H1 (cell line): ENCODE results near the gene GNG7. TPM values are rescaled to one million over a fixed set of nuclear protein-coding genes. Genes with fewer than 3 reads are reported as not detected.

ENCODE experiments used
- CTCF ChIA-PET: fragments of 300-600 bp; sonication (Branson Sonifier 250); formaldehyde crosslinking; loops from one replicate; lab custom pipeline; 2021; ENCODE audit not compliant: partially characterized antibody; lab: Charles Lee
- POLR2A ChIA-PET: fragments of 300-600 bp; sonication (Branson Sonifier 250); formaldehyde crosslinking; loops from one replicate; lab custom pipeline; 2021; ENCODE audit warnings: inconsistent platforms; ENCODE audit not compliant: partially characterized antibody; lab: Charles Lee
- DNase-seq, 2 experiments: peaks; one replicate each; pipeline versions ENCODE4 v3.0.0 to v3.0.0-alpha.2; 2010 to 2022; ENCODE audit warnings: low spot score in 2 of 2, low read depth in 1 of 2, mixed read lengths in 1 of 2
- FAIRE-seq: peaks from 2 replicates; lab custom pipeline; 2011; peaks lifted over from hg19 to GRCh38; lab: Jason Lieb, UNC
- H2AFZ ChIP-seq: 2 replicates; pipeline ENCODE4 v1.8.1; 2012; ENCODE audit warnings: low read length, inconsistent platforms
- H2AK5ac ChIP-seq: 2 replicates; pipeline ENCODE4 v1.6.1; 2013; ENCODE audit warnings: low read depth, low read length
- H2BK120ac ChIP-seq: replicated peaks from 2 replicates; pipeline ENCODE3; 2013; ENCODE audit warnings: low read depth, low read length, inconsistent platforms
- H2BK12ac ChIP-seq: 2 replicates; pipeline ENCODE4 v1.6.1; 2013; ENCODE audit warnings: low read depth, low read length
- H2BK15ac ChIP-seq: 2 replicates; pipeline ENCODE4 v1.6.1; 2013; ENCODE audit warnings: low read length
- H2BK20ac ChIP-seq: 2 replicates; pipeline ENCODE4 v1.6.1; 2013; ENCODE audit warnings: low read length
- H2BK5ac ChIP-seq: 2 replicates; pipeline ENCODE4 v1.6.1; 2013; ENCODE audit warnings: low read depth, low read length
- H3K14ac ChIP-seq: 2 replicates; pipeline ENCODE4 v1.6.1; 2013; ENCODE audit warnings: inconsistent platforms; ENCODE audit not compliant: insufficient read length
- H3K18ac ChIP-seq: 2 replicates; pipeline ENCODE4 v1.6.1; 2013; ENCODE audit warnings: low read length; ENCODE audit errors: extremely low read depth
- H3K23ac ChIP-seq: 2 replicates; pipeline ENCODE4 v1.6.1; 2013; ENCODE audit warnings: inconsistent platforms; ENCODE audit not compliant: insufficient read length
- H3K23me2 ChIP-seq: 2 replicates; pipeline ENCODE4 v1.6.1; 2013; ENCODE audit warnings: low read depth, low read length
- H3K27ac ChIP-seq: 2 replicates; pipeline ENCODE4 v1.6.1; 2011; ENCODE audit warnings: low read depth, low read length, inconsistent platforms
- H3K27me3 ChIP-seq, 4 experiments: replicated peaks in 1 of 4; 1 replicate in 1 of 4; 2 replicates in 3 of 4; pipeline versions ENCODE4 v1.6.1 to v1.8.1; 2011 to 2013; ENCODE audit warnings: low read length in 3 of 4, mild to moderate bottlenecking in 3 of 4, inconsistent platforms in 2 of 4, mixed read lengths in 2 of 4, moderate library complexity in 1 of 4; ENCODE audit not compliant: control insufficient read depth in 3 of 4, insufficient read depth in 3 of 4; ENCODE audit errors: extremely low read depth in 1 of 4
- H3K36me3 ChIP-seq, 4 experiments: 2 replicates each; pipeline versions ENCODE4 v1.6.1 to v1.8.1; 2011 to 2013; ENCODE audit warnings: mild to moderate bottlenecking in 4 of 4, low read length in 3 of 4, moderate library complexity in 2 of 4, control low read depth in 1 of 4, inconsistent platforms in 1 of 4; ENCODE audit not compliant: insufficient read depth in 4 of 4, control insufficient read depth in 2 of 4
- H3K4ac ChIP-seq: replicated peaks from 2 replicates; pipeline ENCODE3; 2013; ENCODE audit warnings: low read length, low read depth, mixed read lengths, inconsistent platforms; ENCODE audit not compliant: insufficient read length
- H3K4me1 ChIP-seq, 4 experiments: replicated peaks in 1 of 4; 1 replicate in 1 of 4; 2 replicates in 3 of 4; pipeline versions ENCODE4 v1.6.1 to v1.8.1; 2011 to 2013; ENCODE audit warnings: low read length in 3 of 4, inconsistent platforms in 2 of 4, mixed read lengths in 1 of 4; ENCODE audit not compliant: insufficient read depth in 4 of 4, control insufficient read depth in 3 of 4
- H3K4me2 ChIP-seq, 2 experiments: 2 replicates each; pipeline versions ENCODE4 v1.6.1 to v1.8.1; 2011 to 2013; ENCODE audit warnings: low read depth in 2 of 2, low read length in 2 of 2, control low read depth in 1 of 2, inconsistent platforms in 1 of 2, mild to moderate bottlenecking in 1 of 2; ENCODE audit not compliant: insufficient read depth in 1 of 2
- H3K4me3 ChIP-seq, 4 experiments: fragments of 200-600, 300-600 bp in 1 of 4; sonication (generic), shearing (Covaris generic), sonication (Bioruptor Twin) in 1 of 4; 2 replicates each; pipeline versions ENCODE4 v1.5.1 to v1.8.1; 2011 to 2016; ENCODE audit warnings: low read length in 4 of 4, low read depth in 3 of 4, control low read depth in 2 of 4, inconsistent platforms in 2 of 4, mild to moderate bottlenecking in 2 of 4, mixed read lengths in 1 of 4, moderate library complexity in 1 of 4; ENCODE audit not compliant: insufficient read depth in 2 of 4; ENCODE audit errors: extremely low read depth in 1 of 4
- H3K56ac ChIP-seq: replicated peaks from 2 replicates; pipeline ENCODE3; 2013; ENCODE audit warnings: low read depth, mild to moderate bottlenecking, mixed read lengths, low read length, inconsistent platforms; ENCODE audit not compliant: insufficient read length
- H3K79me1 ChIP-seq: 2 replicates; pipeline ENCODE4 v1.6.1; 2013; ENCODE audit warnings: low read depth, low read length, control low read depth
- H3K79me2 ChIP-seq, 2 experiments: 2 replicates each; pipeline versions ENCODE4 v1.6.1 to v1.8.1; 2012 to 2013; ENCODE audit warnings: low read length in 2 of 2, mild to moderate bottlenecking in 2 of 2, inconsistent platforms in 1 of 2; ENCODE audit not compliant: insufficient read depth in 2 of 2, control insufficient read depth in 1 of 2
- H3K9ac ChIP-seq, 4 experiments: replicated peaks in 1 of 4; 1 replicate in 1 of 4; 2 replicates in 3 of 4; pipeline versions ENCODE4 v1.6.1 to v1.8.1; 2011 to 2013; ENCODE audit warnings: low read depth in 3 of 4, low read length in 3 of 4, control low read depth in 2 of 4, mild to moderate bottlenecking in 2 of 4, moderate library complexity in 2 of 4, inconsistent platforms in 1 of 4; ENCODE audit errors: extremely low read depth in 1 of 4
- H3K9me3 ChIP-seq, 2 experiments: 2 replicates each; pipeline versions ENCODE4 v1.6.1 to v1.8.1; 2012 to 2013; ENCODE audit warnings: mild to moderate bottlenecking in 2 of 2, moderate library complexity in 2 of 2, control low read depth in 1 of 2, inconsistent platforms in 1 of 2, low read depth in 1 of 2, low read length in 1 of 2, mixed read lengths in 1 of 2; ENCODE audit not compliant: insufficient read depth in 2 of 2
- H4K20me1 ChIP-seq, 2 experiments: replicated peaks in 1 of 2; 2 replicates each; pipeline versions ENCODE3 to v1.8.1; 2011 to 2013; ENCODE audit warnings: inconsistent platforms in 2 of 2, low read length in 2 of 2, mild to moderate bottlenecking in 1 of 2; ENCODE audit not compliant: insufficient read depth in 2 of 2, control insufficient read depth in 1 of 2
- H4K5ac ChIP-seq: 2 replicates; pipeline ENCODE4 v1.6.1; 2013; ENCODE audit warnings: low read length, low read depth, mixed read lengths, inconsistent platforms; ENCODE audit not compliant: insufficient read length
- H4K8ac ChIP-seq: 2 replicates; pipeline ENCODE4 v1.8.0; 2013; ENCODE audit warnings: mild to moderate bottlenecking, moderate library complexity, low read length, inconsistent platforms; ENCODE audit not compliant: insufficient read depth; ENCODE audit errors: extremely low read depth
- H4K91ac ChIP-seq: replicated peaks from 2 replicates; pipeline ENCODE3; 2013; ENCODE audit warnings: low read length, mixed read lengths, inconsistent platforms; ENCODE audit not compliant: insufficient read length
- CBX8 ChIP-seq: fragments of 300-800, 300-1000 bp; sonication (generic); IDR thresholded peaks from 2 replicates; pipeline ENCODE4 v1.7.1; 2016; ENCODE audit warnings: low read depth, low read length, borderline replicate concordance
- GABPA ChIP-seq: IDR thresholded peaks from 2 replicates; pipeline ENCODE4 v1.6.1; 2011; ENCODE audit warnings: mild to moderate bottlenecking, low read length, moderate library complexity, borderline replicate concordance; ENCODE audit not compliant: insufficient read depth
- SP2 ChIP-seq: IDR thresholded peaks from 2 replicates; pipeline ENCODE4 v1.6.1; 2012; ENCODE audit warnings: mild to moderate bottlenecking, low read length, inconsistent platforms
- TAF1 ChIP-seq: IDR thresholded peaks from 2 replicates; pipeline ENCODE4 v1.6.1; 2011; ENCODE audit warnings: mild to moderate bottlenecking, low read depth, low read length
- TBP ChIP-seq: IDR thresholded peaks from 2 replicates; pipeline ENCODE4 v1.6.1; 2011; ENCODE audit warnings: low read depth, low read length, improper control_type of control experiment
- USF2 ChIP-seq: IDR thresholded peaks from 2 replicates; pipeline ENCODE4 v1.6.1; 2011; ENCODE audit warnings: low read length, improper control_type of control experiment
- ZNF274 ChIP-seq: IDR thresholded peaks from 2 replicates; pipeline ENCODE4 v1.7.0; 2012; ENCODE audit warnings: low read length, borderline replicate concordance; ENCODE audit errors: extremely low read depth
- WGBS, 2 experiments: shearing (Covaris generic) in 1 of 2; methylation state at CpG; one replicate each; pipeline versions ENCODE4 v1.1.6 to v1.1.7; 2013 to 2015; ENCODE audit warnings: low lambda C conversion rate in 2 of 2, mixed read lengths in 2 of 2, inconsistent platforms in 1 of 2, low coverage in 1 of 2, missing lambda C conversion rate in 1 of 2; ENCODE audit not compliant: insufficient replicate concordance in 2 of 2, insufficient coverage in 1 of 2, insufficient read length in 1 of 2; ENCODE audit errors: extremely low coverage in 1 of 2, missing lambda C conversion rate in 1 of 2; 5-methylcytosine and 5-hydroxymethylcytosine counted together
- polyA plus RNA-seq, 7 experiments: library from polyadenylated mRNA; depleted of rRNA in 3 of 7; stranded (reverse) in 5 of 7; unstranded in 2 of 7; fragments of >200 nt in 5 of 7; fragments of 200-250 nt in 2 of 7; gene quantifications; 1 replicate in 5 of 7; 2 replicates in 1 of 7; 4 replicates in 1 of 7; pipeline versions ENCODE4 v1.2.1 to v1.2.3, GENCODE V29; 2011 to 2013; ENCODE audit warnings: missing spikeins in 2 of 7, mixed read lengths in 2 of 7
- total RNA-seq: library from RNA; stranded (reverse); fragmentation: NEBNext Ultra II Directional; extraction: Animal tissue kit (Norgen Biotek cat#: 25700); gene quantifications from 2 replicates; pipeline ENCODE4 v1.2.1, GENCODE V29; 2021
- TF ChIP-seq, protein P1 (sequence below): IDR thresholded peaks from 2 replicates; pipeline ENCODE4 v1.6.1; 2012; ENCODE audit warnings: inconsistent platforms

Gene GNG7
- total and polyA plus RNA-seq, 2 of the 8 experiments (the other 6 are each of a cell fraction or from before 2014, with no cell fraction given) = 2.8 to 7.8 TPM

DNA sequence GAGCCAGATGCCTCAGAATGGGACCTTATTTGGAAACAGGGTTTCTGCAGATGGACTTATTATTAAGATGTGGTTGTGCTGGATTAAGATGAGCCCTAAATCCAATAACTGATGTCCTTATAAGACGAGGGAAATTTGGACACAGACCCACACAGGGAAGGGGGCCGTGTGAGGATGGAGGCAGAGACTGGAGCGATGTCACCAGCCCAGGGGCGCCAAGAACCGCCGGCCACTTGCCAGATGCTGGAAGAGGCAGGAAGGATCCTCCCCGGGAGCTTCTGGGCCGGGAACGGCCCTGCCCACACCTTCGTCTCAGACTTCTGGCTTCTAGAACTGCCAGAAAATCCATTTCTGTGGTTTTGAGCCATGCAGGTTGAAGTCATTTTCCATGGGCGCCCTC is 26.6 kb downstream of the GNG7 start:
- no peak for TF ChIP-seq SP2
- TF ChIP-seq, protein P1, sequence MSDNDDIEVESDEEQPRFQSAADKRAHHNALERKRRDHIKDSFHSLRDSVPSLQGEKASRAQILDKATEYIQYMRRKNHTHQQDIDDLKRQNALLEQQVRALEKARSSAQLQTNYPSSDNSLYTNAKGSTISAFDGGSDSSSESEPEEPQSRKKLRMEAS = no peak
- no peak for TF ChIP-seq CBX8
- TF ChIP-seq GABPA = no peak
- TF ChIP-seq TAF1 = no peak
- TF ChIP-seq USF2 = no peak
- TF ChIP-seq TBP = no peak
- no peak for TF ChIP-seq ZNF274
- POLR2A ChIA-PET = interaction anchor here (0.6 to 1.4 kb wide), 2 partner anchors 8 to 71 kb away, joined by 3 to 4 read pairs; no protein-coding TSS in a partner anchor
- Histone ChIP-seq H2BK120ac (no peak overlapping the region), H3K9ac (no peak overlapping the region; a peak in 1 of 7 replicates), H4K8ac (no peak overlapping the region), H3K23ac (no peak overlapping the region), H4K5ac (no peak overlapping the region), H2AFZ (no peak overlapping the region), H3K4me3 (no peak overlapping the region), H2BK20ac (no peak overlapping the region), H2BK5ac (no peak overlapping the region), H2BK12ac (no peak overlapping the region), H3K14ac (no peak overlapping the region), H2AK5ac (no peak overlapping the region), H3K79me1 (no peaks in the 10 kb centered on the region), H3K23me2 (no peaks in the 10 kb centered on the region), H3K18ac (no peak overlapping the region), H3K9me3 (no peaks in the 10 kb centered on the region), H3K4me2 (no peak overlapping the region), H4K91ac (no peak overlapping the region), H3K36me3 (no peaks in the 10 kb centered on the region), H2BK15ac (no peak overlapping the region), H3K56ac (no peak overlapping the region), H3K27me3 (no peaks in the 10 kb centered on the region; a peak in 2 of 7 replicates), H4K20me1 (peaks cover 1 to 3% of the 10 kb centered on the region in 2 experiments), H3K4ac (no peak overlapping the region), H3K27ac (no peak overlapping the region), H3K4me1 (peaks cover 5 to 10% (median 7%) of the 10 kb centered on the region in 4 experiments), H3K79me2 (no peaks in the 10 kb centered on the region)
- DNase-seq (no peak), FAIRE-seq (no peak)
- CTCF ChIA-PET = interaction anchor here (0.6 to 1.6 kb wide), 4 partner anchors 21 to 168 kb away, joined by 3 to 6 read pairs (median 4); no protein-coding TSS in a partner anchor
- WGBS, 2 experiments = 87% methylated on average over 11 of the region's 11 CpGs; no CpG with 5 or more reads in 1 of the 2 experiments
